AG04450 (cell line): Measurements from ENCODE around the gene ZP4. TPM values are rescaled to one million over a fixed set of nuclear protein-coding genes. Genes with fewer than 3 reads are reported as not detected.

ENCODE experiments used
- CTCF ChIA-PET: fragments of 300-600, 350-600 bp; formaldehyde crosslinking; extraction: SDS; loops from one replicate; lab custom pipeline; 2022; ENCODE audit warnings: antibody characterized with exemption, inconsistent platforms; lab: Charles Lee
- POLR2A ChIA-PET: fragments of 350-600 bp; formaldehyde crosslinking; extraction: SDS; loops from one replicate; lab custom pipeline; 2021; ENCODE audit warnings: antibody characterized with exemption, inconsistent platforms; lab: Yijun Ruan, JAX
- DNase-seq: peaks from one replicate; pipeline ENCODE4 v3.0.0-alpha.2; 2011; ENCODE audit warnings: low read depth, low spot score
- H3K27ac ChIP-seq: one replicate; pipeline ENCODE4 v1.5.1; 2012; ENCODE audit warnings: low read depth, low read length, control low read depth
- H3K27me3 ChIP-seq: one replicate; pipeline ENCODE4 v1.6.0; 2012; ENCODE audit warnings: low read length; ENCODE audit not compliant: control insufficient read depth, insufficient read depth
- H3K4me3 ChIP-seq: 2 replicates; pipeline ENCODE4 v1.5.1; 2011; ENCODE audit warnings: mild to moderate bottlenecking, low read depth, low read length, control low read depth
- H3K9me3 ChIP-seq: 2 replicates; pipeline ENCODE4 v1.5.1; 2012; ENCODE audit warnings: low read length; ENCODE audit not compliant: control insufficient read depth, insufficient read depth
- CTCF ChIP-seq: IDR thresholded peaks from 2 replicates; pipeline ENCODE4 v1.5.1; 2011; ENCODE audit warnings: low read depth, low read length, control low read depth, inconsistent platforms
- polyA plus RNA-seq: library from polyadenylated mRNA; depleted of rRNA; stranded (reverse); fragments of >200 nt; gene quantifications from 2 replicates; pipeline ENCODE4 v1.2.3, GENCODE V29; 2011

ZP4 gene
- polyA plus RNA-seq, 1 experiment: not detected

DNA sequence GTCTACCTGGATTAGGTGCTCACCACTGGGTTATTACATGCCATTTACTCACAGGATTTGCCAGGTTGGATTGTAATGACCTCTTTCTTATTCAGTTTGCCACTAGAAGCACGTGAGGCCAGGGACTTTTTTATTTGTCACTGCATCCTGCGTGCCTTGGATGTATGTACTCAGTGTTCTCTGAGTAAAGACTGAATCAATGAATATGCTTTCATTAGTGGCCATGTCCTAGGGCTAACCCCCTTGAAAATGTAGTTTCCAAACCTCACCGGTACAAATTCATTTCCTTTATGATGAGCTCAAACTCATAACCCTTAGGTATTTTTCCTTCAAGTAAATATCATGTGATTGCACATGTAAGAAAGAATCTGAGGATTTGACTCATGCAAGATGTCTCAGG, 1.3 kb upstream of the ZP4 start:
- Histone ChIP-seq H3K27me3 (no peaks in the 10 kb centered on the region), H3K4me3 (no peak overlapping the region), H3K9me3 (peaks cover 26% of the 10 kb centered on the region), H3K27ac (no peak overlapping the region)
- CTCF ChIA-PET: no interaction called here
- no peak for DNase-seq
- no peak for TF ChIP-seq CTCF
- POLR2A ChIA-PET: no interaction called here

DNA sequence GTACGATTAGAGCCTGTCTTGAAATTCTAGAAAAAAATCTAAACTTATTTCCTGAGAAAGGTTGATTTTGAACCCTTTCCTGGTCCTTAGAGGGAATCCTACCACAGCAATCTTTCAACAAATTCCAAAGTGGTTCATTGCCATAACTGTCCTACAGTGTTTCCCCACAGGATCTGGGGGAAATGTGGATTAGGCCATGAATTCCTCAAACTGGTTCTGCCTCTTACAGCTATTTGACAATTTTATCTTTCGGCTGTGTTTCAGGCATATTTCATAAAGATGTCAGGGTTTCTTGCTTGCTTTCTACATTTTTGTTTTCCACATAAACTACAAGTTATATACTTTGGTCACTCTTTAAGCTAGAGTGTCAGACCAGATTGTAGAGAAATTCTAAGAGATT, 544 bp upstream of the ZP4 start:
- Histone ChIP-seq H3K27me3 (no peaks in the 10 kb centered on the region), H3K9me3 (peaks cover 26% of the 10 kb centered on the region), H3K4me3 (no peak overlapping the region), H3K27ac (no peak overlapping the region)
- DNase-seq: no peak
- ChIA-PET POLR2A (no interaction called here), CTCF (no interaction called here)
- no peak for TF ChIP-seq CTCF

- peaks cover 26% of the 10 kb centered on the region for H3K9me3 ChIP-seq
- CTCF ChIA-PET: no interaction called here
- TF ChIP-seq CTCF: no peak
- H3K27me3 ChIP-seq: no peaks in the 10 kb centered on the region
- POLR2A ChIA-PET: no interaction called here
- no peak overlapping the region for H3K4me3 ChIP-seq
- H3K27ac ChIP-seq: no peak overlapping the region
- no peak for DNase-seq
Observed at GRCh38 chr1:237890416-237890815, 306 bp downstream of the ZP4 start.

DNA sequence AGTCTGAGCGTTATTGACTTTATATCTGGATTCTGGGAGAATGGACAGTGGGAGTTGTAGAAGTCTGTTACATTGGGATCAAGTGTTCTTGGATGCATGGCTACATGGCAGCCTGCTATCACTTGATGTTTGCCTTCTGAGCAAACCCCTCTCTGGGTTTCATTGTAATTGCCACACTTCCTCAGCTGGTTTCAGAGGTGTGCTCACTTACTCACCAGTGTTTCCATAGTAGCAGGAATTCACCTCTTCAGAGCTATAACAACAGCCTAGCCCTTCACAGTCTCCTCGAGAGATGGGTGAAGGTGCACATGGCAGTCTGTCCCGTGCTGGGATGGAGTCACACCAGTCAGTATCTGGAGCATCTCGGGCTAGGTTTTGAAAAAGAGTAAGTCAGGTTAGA, 2.6 kb downstream of the ZP4 start:
- no peak overlapping the region for H3K4me3 ChIP-seq
- no peak for TF ChIP-seq CTCF
- no peak for DNase-seq
- CTCF ChIA-PET: no interaction called here
- H3K27ac ChIP-seq: no peak overlapping the region
- no peaks in the 10 kb centered on the region for H3K27me3 ChIP-seq
- POLR2A ChIA-PET: no interaction called here
- peaks cover 25% of the 10 kb centered on the region for H3K9me3 ChIP-seq

- CTCF ChIA-PET: no interaction called here
- POLR2A ChIA-PET: no interaction called here
- DNase-seq: no peak
- peaks cover 25% of the 10 kb centered on the region for H3K9me3 ChIP-seq
- H3K27me3 ChIP-seq: no peaks in the 10 kb centered on the region
- H3K4me3 ChIP-seq: no peak overlapping the region
- no peak for TF ChIP-seq CTCF
- no peak overlapping the region for H3K27ac ChIP-seq
Observed at GRCh38 chr1:237887542-237887941, 3.2 kb downstream of the ZP4 start.
